Endothelial cell of umbilical vein (primary cell): ENCODE results near the gene PCGF1. TPM values are rescaled to one million over a fixed set of nuclear protein-coding genes. Genes with fewer than 3 reads are reported as not detected.
"Not testable (repeated sequence)": the region's sequence is repeated elsewhere in the genome, so short reads cannot be mapped to it uniquely, and the experiment has no call there.

Source experiments
- BruUV-seq: library from RNA; stranded (reverse); fragments of 400-500 nt; replicated peaks from 2 replicates; lab custom pipeline; 2021; lab: Mats Ljungman, UMichigan
- CTCF ChIA-PET: fragments of 300-600, 350-600 bp; sonication (Branson Sonifier 250); formaldehyde crosslinking; loops from one replicate; lab custom pipeline; 2021; ENCODE audit warnings: antibody characterized with exemption, inconsistent platforms; lab: Charles Lee
- POLR2A ChIA-PET: fragments of 300-600, 350-600 bp; sonication (Branson Sonifier 250); formaldehyde crosslinking; loops from one replicate; lab custom pipeline; 2021; ENCODE audit warnings: antibody characterized with exemption, inconsistent platforms; lab: Charles Lee
- DNase-seq: peaks from one replicate; pipeline ENCODE4 v3.0.0-alpha.2; 2011; ENCODE audit warnings: low read depth, low spot score
- FAIRE-seq: peaks from 2 replicates; lab custom pipeline; 2011; peaks lifted over from hg19 to GRCh38; lab: Jason Lieb, UNC
- H2AFZ ChIP-seq: 2 replicates; pipeline ENCODE4 v1.6.0; 2012; ENCODE audit warnings: low read depth, low read length, control low read depth, inconsistent platforms
- H3K27ac ChIP-seq: 2 replicates; pipeline ENCODE4 v1.5.1; 2011; ENCODE audit warnings: low read depth, mild to moderate bottlenecking, control low read depth, low read length, moderate library complexity; ENCODE audit not compliant: insufficient read depth
- H3K27me3 ChIP-seq, 2 experiments: 2 replicates each; pipeline versions ENCODE4 v1.6.0 to v1.6.1; 2011; ENCODE audit warnings: low read length in 2 of 2, mixed read lengths in 1 of 2; ENCODE audit not compliant: control insufficient read depth in 2 of 2, insufficient read depth in 2 of 2
- H3K36me3 ChIP-seq, 2 experiments: 2 replicates in 1 of 2; 3 replicates in 1 of 2; pipeline ENCODE4 v1.5.1; 2011; ENCODE audit warnings: low read length in 2 of 2, mild to moderate bottlenecking in 1 of 2, moderate library complexity in 1 of 2; ENCODE audit not compliant: control insufficient read depth in 2 of 2, insufficient read depth in 2 of 2; ENCODE audit errors: extremely low read depth in 1 of 2
- H3K4me1 ChIP-seq: 3 replicates; pipeline ENCODE4 v1.5.1; 2011; ENCODE audit warnings: mild to moderate bottlenecking, low read length; ENCODE audit not compliant: control insufficient read depth, insufficient read depth; ENCODE audit errors: extremely low read depth
- H3K4me2 ChIP-seq: 2 replicates; pipeline ENCODE4 v1.6.1; 2011; ENCODE audit warnings: low read length, control low read depth, mixed read lengths; ENCODE audit not compliant: insufficient read depth
- H3K4me3 ChIP-seq, 3 experiments: fragments of 200-600 bp in 1 of 3; sonication (generic), shearing (Covaris generic) in 1 of 3; replicated peaks in 1 of 3; 2 replicates each; pipeline ENCODE4 v1.5.1; 2011 to 2016; ENCODE audit warnings: control low read depth in 3 of 3, low read length in 3 of 3, mild to moderate bottlenecking in 2 of 3, inconsistent platforms in 1 of 3, low read depth in 1 of 3, moderate library complexity in 1 of 3; ENCODE audit not compliant: insufficient read depth in 1 of 3
- H3K79me2 ChIP-seq: 2 replicates; pipeline ENCODE4 v1.6.0; 2012; ENCODE audit warnings: low read length, inconsistent platforms; ENCODE audit not compliant: control insufficient read depth, insufficient read depth
- H3K9ac ChIP-seq: replicated peaks from 2 replicates; pipeline ENCODE3; 2011; ENCODE audit warnings: low read length, control low read depth; ENCODE audit not compliant: insufficient read depth; ENCODE audit errors: extremely low read depth
- H3K9me1 ChIP-seq: replicated peaks from 3 replicates; pipeline ENCODE4 v1.6.0; 2011; ENCODE audit warnings: mild to moderate bottlenecking, low read length; ENCODE audit not compliant: control insufficient read depth, insufficient read depth; ENCODE audit errors: extremely low read depth
- H3K9me3 ChIP-seq: replicated peaks from 2 replicates; pipeline ENCODE4 v1.5.1; 2012; ENCODE audit warnings: low read length, inconsistent platforms; ENCODE audit not compliant: control insufficient read depth, insufficient read depth
- H4K20me1 ChIP-seq: replicated peaks from 2 replicates; pipeline ENCODE3; 2011; ENCODE audit warnings: mild to moderate bottlenecking, low read length; ENCODE audit not compliant: control insufficient read depth, insufficient read depth; ENCODE audit errors: extremely low read depth
- EZH2 ChIP-seq: IDR thresholded peaks from 2 replicates; pipeline ENCODE4 v1.6.1; 2012; ENCODE audit warnings: borderline replicate concordance, low read depth, mild to moderate bottlenecking, moderate library complexity, low read length, inconsistent platforms; ENCODE audit not compliant: severe bottlenecking
- FOS ChIP-seq: IDR thresholded peaks from 2 replicates; pipeline ENCODE4 v1.6.1; 2011; ENCODE audit warnings: mild to moderate bottlenecking, low read length, moderate library complexity, borderline replicate concordance; ENCODE audit not compliant: insufficient read depth
- GATA2 ChIP-seq: IDR thresholded peaks from 2 replicates; pipeline ENCODE4 v1.7.0; 2011; ENCODE audit warnings: low read depth, mild to moderate bottlenecking, moderate library complexity, mixed read lengths, low read length; ENCODE audit not compliant: insufficient read length, insufficient read depth
- JUN ChIP-seq: IDR thresholded peaks from 2 replicates; pipeline ENCODE4 v1.6.1; 2011; ENCODE audit warnings: borderline replicate concordance, low read depth; ENCODE audit not compliant: insufficient read length, insufficient read depth
- MYC ChIP-seq: IDR thresholded peaks from one replicate; pipeline ENCODE4 v1.6.1; 2011; ENCODE audit warnings: mild to moderate bottlenecking, low read depth, low read length
- POLR2A ChIP-seq: IDR thresholded peaks from 2 replicates; pipeline ENCODE4 v1.6.1; 2012; ENCODE audit warnings: low read depth, mild to moderate bottlenecking, control low read depth, low read length
- POLR2AphosphoS5 ChIP-seq: IDR thresholded peaks from 2 replicates; pipeline ENCODE4 v1.6.1; 2012; ENCODE audit warnings: low read depth, mild to moderate bottlenecking, control low read depth, low read length, moderate library complexity; ENCODE audit not compliant: insufficient read depth
- dilution Hi-C: fragments of 300-500 bp; cut with MboI; formaldehyde crosslinking; loops from one replicate; pipeline ENCODE4 v1.15.0; 2019; ENCODE audit warnings: low sequenced_read_pairs; ENCODE audit not compliant: extremely low pct_ligation_motif_present
- intact Hi-C: fragments of 100-400 bp; cut with micrococcal nuclease; formaldehyde crosslinking; loops from one replicate; pipeline ENCODE4 v1.10.0; 2022
- polyA plus RNA-seq, 4 experiments: library from polyadenylated mRNA; depleted of rRNA in 3 of 4; stranded (reverse) in 3 of 4; unstranded in 1 of 4; fragments of >200 nt; gene quantifications; 2 replicates each; pipeline versions ENCODE4 v1.2.1 to v1.2.3, GENCODE V29; 2011 to 2012; ENCODE audit warnings: missing spikeins in 1 of 4
- total RNA-seq: library from RNA; stranded (reverse); gene quantifications from 2 replicates; pipeline ENCODE4 v1.2.3, GENCODE V29; 2021
- TF ChIP-seq, protein P1 (sequence below), 2 donors: IDR thresholded peaks; 1 replicate in 1 of 2; 2 replicates in 1 of 2; pipeline ENCODE4 v1.5.1; 2011; ENCODE audit warnings: low read length in 2 of 2, mild to moderate bottlenecking in 2 of 2, moderate library complexity in 2 of 2, control low read depth in 1 of 2, inconsistent platforms in 1 of 2, low read depth in 1 of 2; ENCODE audit not compliant: insufficient read depth in 1 of 2; ENCODE audit errors: extremely low read depth in 1 of 2
- TF ChIP-seq, protein P2 (sequence below): IDR thresholded peaks from 2 replicates; pipeline ENCODE4 v1.6.1; 2011; ENCODE audit not compliant: insufficient read depth, insufficient read length

Gene PCGF1
- total and polyA plus RNA-seq, 2 donors (not counting 3 experiments of a cell fraction or from before 2014, with no cell fraction given), result 17.4 to 19.2 TPM

DNA sequence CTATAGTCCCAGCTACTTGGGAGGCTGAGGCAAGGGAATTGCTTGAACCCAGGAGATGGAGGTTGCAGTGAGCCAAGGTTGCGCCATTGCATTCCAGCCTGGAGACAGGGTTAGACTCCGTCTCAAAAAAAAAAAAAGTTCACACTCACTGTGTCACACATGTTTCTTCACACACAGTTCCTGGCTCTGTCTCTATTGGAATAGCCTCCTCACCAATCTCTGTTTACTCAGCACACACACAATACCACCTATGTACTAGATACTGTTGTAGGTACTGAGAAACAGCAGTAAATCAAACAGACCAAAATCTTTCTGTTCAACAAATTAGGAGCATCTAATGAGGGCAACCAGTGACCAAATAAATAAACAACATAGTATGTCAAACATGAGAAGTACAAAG lies 21.4 kb downstream of the PCGF1 start:
- peaks cover 0 to 5% of the 10 kb centered on the region in 2 experiments for H3K36me3 ChIP-seq
- intact Hi-C loops, result no loop called here
- dilution Hi-C loops, result no loop called here
- no TSS peak for BruUV-seq
- no peak overlapping the region for H2AFZ ChIP-seq
- H3K4me2 ChIP-seq, result no peak overlapping the region
- peaks cover 10% of the 10 kb centered on the region for H3K4me1 ChIP-seq
- no peak for FAIRE-seq
- no peaks in the 10 kb centered on the region for H3K27me3 ChIP-seq
- peaks cover 10% of the 10 kb centered on the region for H3K79me2 ChIP-seq
- TF ChIP-seq POLR2A (no peak), MYC (no peak), GATA2 (no peak), EZH2 (no peak), FOS (no peak), POLR2AphosphoS5 (no peak), JUN (no peak)
- TF ChIP-seq, protein P1, sequence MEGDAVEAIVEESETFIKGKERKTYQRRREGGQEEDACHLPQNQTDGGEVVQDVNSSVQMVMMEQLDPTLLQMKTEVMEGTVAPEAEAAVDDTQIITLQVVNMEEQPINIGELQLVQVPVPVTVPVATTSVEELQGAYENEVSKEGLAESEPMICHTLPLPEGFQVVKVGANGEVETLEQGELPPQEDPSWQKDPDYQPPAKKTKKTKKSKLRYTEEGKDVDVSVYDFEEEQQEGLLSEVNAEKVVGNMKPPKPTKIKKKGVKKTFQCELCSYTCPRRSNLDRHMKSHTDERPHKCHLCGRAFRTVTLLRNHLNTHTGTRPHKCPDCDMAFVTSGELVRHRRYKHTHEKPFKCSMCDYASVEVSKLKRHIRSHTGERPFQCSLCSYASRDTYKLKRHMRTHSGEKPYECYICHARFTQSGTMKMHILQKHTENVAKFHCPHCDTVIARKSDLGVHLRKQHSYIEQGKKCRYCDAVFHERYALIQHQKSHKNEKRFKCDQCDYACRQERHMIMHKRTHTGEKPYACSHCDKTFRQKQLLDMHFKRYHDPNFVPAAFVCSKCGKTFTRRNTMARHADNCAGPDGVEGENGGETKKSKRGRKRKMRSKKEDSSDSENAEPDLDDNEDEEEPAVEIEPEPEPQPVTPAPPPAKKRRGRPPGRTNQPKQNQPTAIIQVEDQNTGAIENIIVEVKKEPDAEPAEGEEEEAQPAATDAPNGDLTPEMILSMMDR (IDR thresholded peaks at IDR 0.05; ENCODE audit: extremely low read depth in 1 of 2, insufficient read depth in 1 of 2, low read depth in 1 of 2, low read length in 2 of 2), result no peak
- TF ChIP-seq, protein P2, sequence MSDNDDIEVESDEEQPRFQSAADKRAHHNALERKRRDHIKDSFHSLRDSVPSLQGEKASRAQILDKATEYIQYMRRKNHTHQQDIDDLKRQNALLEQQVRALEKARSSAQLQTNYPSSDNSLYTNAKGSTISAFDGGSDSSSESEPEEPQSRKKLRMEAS, result no peak
- H3K27ac ChIP-seq, result no peak overlapping the region
- no peak overlapping the region for H3K4me3 ChIP-seq
- ChIA-PET CTCF (no interaction called here), POLR2A (no interaction called here)
- no peaks in the 10 kb centered on the region for H3K9me1 ChIP-seq
- no peak for DNase-seq
- no peaks in the 10 kb centered on the region for H3K9me3 ChIP-seq
- H4K20me1 ChIP-seq, result no peaks in the 10 kb centered on the region
- H3K9ac ChIP-seq, result no peak overlapping the region

DNA sequence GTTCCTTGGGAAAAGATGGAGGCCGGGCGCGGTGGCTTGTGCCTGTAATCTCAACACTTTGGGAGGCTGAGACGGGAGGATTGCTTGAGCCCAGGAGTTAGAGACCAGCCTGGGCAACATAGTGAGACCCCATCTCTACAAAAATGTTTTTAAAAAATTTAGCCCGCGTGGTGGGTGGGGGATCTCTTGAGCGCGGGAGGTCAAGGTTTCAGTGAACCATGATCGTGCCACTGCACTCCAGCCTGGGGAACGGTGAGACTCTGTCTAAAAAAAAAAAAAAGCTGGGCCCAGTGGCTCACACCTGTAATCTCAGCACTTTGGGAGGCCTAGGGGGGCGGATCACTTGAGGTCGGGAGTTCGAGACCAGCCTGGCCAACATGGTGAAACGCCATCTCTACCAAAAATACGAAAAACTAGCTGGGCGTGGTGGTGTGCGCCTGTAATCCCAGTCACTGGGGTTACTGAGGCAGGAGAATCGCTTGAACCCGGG lies 23.8 kb downstream of the PCGF1 start:
- dilution Hi-C loops, BruUV-seq, H3K27ac ChIP-seq: not testable (repeated sequence)

More for the DNA sequence above, 23.8 kb downstream of the PCGF1 start:
- H3K9me3 ChIP-seq, H4K20me1 ChIP-seq, FAIRE-seq, H3K36me3 ChIP-seq, DNase-seq, H3K9me1 ChIP-seq, POLR2A ChIA-PET, H3K27me3 ChIP-seq: not testable (repeated sequence)
- H3K9ac ChIP-seq, result peak overlapping the region; percentile 68
- peaks cover 16% of the 10 kb centered on the region for H3K79me2 ChIP-seq
- H3K4me3 ChIP-seq, result peak overlapping the region; percentile 6 to 79 (median 66)
- H3K4me1 ChIP-seq, result peaks cover 13% of the 10 kb centered on the region
- CTCF ChIA-PET, result interaction anchor here (1.5 to 5.6 kb wide), 9 partner anchors 10 to 104 kb away, joined by 3 to 82 read pairs (median 10); partner anchors contain the start of genes AUP1, DQX1, HTRA2 and MRPL53
- intact Hi-C loops, result loop anchor here (1.0 kb wide), 6 partner anchors 15 to 104 kb away; partner anchors contain the start of genes AUP1, HTRA2, INO80B and PCGF1
- H3K4me2 ChIP-seq, result peak overlapping the region; percentile 65
- H2AFZ ChIP-seq, result peak overlapping the region; percentile 81
